Trophoblast cell (in vitro differentiated cells and primary cell): ENCODE measurements around the gene FYN.

ENCODE experiments used
- DNase-seq, 2 donors: peaks; one replicate each; pipeline ENCODE4 v3.0.0-alpha.2; 2016
- H2AFZ ChIP-seq: 2 replicates; pipeline ENCODE4 v1.6.1; 2013; ENCODE audit warnings: low read length, moderate library complexity, mild to moderate bottlenecking; ENCODE audit not compliant: insufficient read depth, poor library complexity
- H2AK5ac ChIP-seq: 2 replicates; pipeline ENCODE4 v1.6.1; 2013; ENCODE audit warnings: mild to moderate bottlenecking, low read length
- H2BK120ac ChIP-seq: 2 replicates; pipeline ENCODE4 v1.6.1; 2013; ENCODE audit warnings: low read length, mild to moderate bottlenecking, moderate library complexity; ENCODE audit not compliant: insufficient read depth, poor library complexity
- H2BK12ac ChIP-seq: 2 replicates; pipeline ENCODE4 v1.6.1; 2013; ENCODE audit warnings: mild to moderate bottlenecking, low read length, moderate library complexity
- H2BK5ac ChIP-seq: 2 replicates; pipeline ENCODE4 v1.6.1; 2013; ENCODE audit warnings: low read length, low read depth, moderate library complexity, mild to moderate bottlenecking; ENCODE audit not compliant: poor library complexity
- H3K14ac ChIP-seq: 2 replicates; pipeline ENCODE4 v1.6.1; 2013; ENCODE audit warnings: mild to moderate bottlenecking, low read length
- H3K18ac ChIP-seq: 2 replicates; pipeline ENCODE4 v1.6.1; 2013; ENCODE audit warnings: mild to moderate bottlenecking, low read length
- H3K23ac ChIP-seq: 2 replicates; pipeline ENCODE4 v1.6.1; 2013; ENCODE audit warnings: low read length
- H3K27ac ChIP-seq: 2 replicates; pipeline ENCODE4 v1.5.1; 2013; ENCODE audit warnings: low read depth, mild to moderate bottlenecking, inconsistent platforms, low read length, moderate library complexity
- H3K27me3 ChIP-seq: 2 replicates; pipeline ENCODE4 v1.6.1; 2013; ENCODE audit warnings: inconsistent platforms, mild to moderate bottlenecking, low read length, moderate library complexity; ENCODE audit not compliant: insufficient read depth
- H3K36me3 ChIP-seq, 2 experiments: 1 replicate in 1 of 2; 2 replicates in 1 of 2; pipeline ENCODE4 v1.6.1; 2013; ENCODE audit warnings: low read length in 2 of 2, mild to moderate bottlenecking in 2 of 2, moderate library complexity in 1 of 2; ENCODE audit not compliant: insufficient read depth in 2 of 2, control insufficient read depth in 1 of 2
- H3K4ac ChIP-seq: 2 replicates; pipeline ENCODE4 v1.6.1; 2013; ENCODE audit warnings: low read depth, mild to moderate bottlenecking, low read length, moderate library complexity
- H3K4me1 ChIP-seq, 2 experiments: 1 replicate in 1 of 2; 2 replicates in 1 of 2; pipeline ENCODE4 v1.6.1; 2013; ENCODE audit warnings: low read length in 2 of 2, mild to moderate bottlenecking in 2 of 2, moderate library complexity in 1 of 2; ENCODE audit not compliant: insufficient read depth in 2 of 2, control insufficient read depth in 1 of 2
- H3K4me2 ChIP-seq: 2 replicates; pipeline ENCODE4 v1.6.1; 2013; ENCODE audit warnings: inconsistent platforms, mild to moderate bottlenecking, low read length, moderate library complexity
- H3K4me3 ChIP-seq: 2 replicates; pipeline ENCODE4 v1.5.1; 2013; ENCODE audit warnings: mild to moderate bottlenecking, low read depth, low read length, inconsistent platforms
- H3K79me1 ChIP-seq: one replicate; pipeline ENCODE4 v1.6.1; 2013; ENCODE audit warnings: low read length
- H3K79me2 ChIP-seq: 2 replicates; pipeline ENCODE4 v1.6.1; 2013; ENCODE audit warnings: low read length, mild to moderate bottlenecking; ENCODE audit not compliant: control insufficient read depth, insufficient read depth, poor library complexity
- H3K9ac ChIP-seq: 2 replicates; pipeline ENCODE4 v1.6.1; 2013; ENCODE audit warnings: mild to moderate bottlenecking, low read length
- H3K9me3 ChIP-seq: 2 replicates; pipeline ENCODE4 v1.6.1; 2013; ENCODE audit warnings: low read depth, mild to moderate bottlenecking, control low read depth, inconsistent platforms, low read length; ENCODE audit not compliant: insufficient read depth
- H4K12ac ChIP-seq: 2 replicates; pipeline ENCODE4 v1.6.1; 2013; ENCODE audit warnings: low read depth, mild to moderate bottlenecking, low read length, moderate library complexity
- H4K8ac ChIP-seq: 2 replicates; pipeline ENCODE4 v1.6.1; 2013; ENCODE audit warnings: low read depth, mild to moderate bottlenecking, low read length, moderate library complexity
- H4K91ac ChIP-seq: one replicate; pipeline ENCODE4 v1.6.1; 2013; ENCODE audit warnings: low read depth, mild to moderate bottlenecking, low read length, moderate library complexity
- WGBS: extraction: QIAGEN DNeasy Blood & Tissue Kit; methylation state at CpG from one replicate; pipeline ENCODE4 v1.1.7; 2013; ENCODE audit warnings: missing lambda C conversion rate; ENCODE audit not compliant: insufficient read length, insufficient coverage; ENCODE audit errors: extremely low coverage; 5-methylcytosine and 5-hydroxymethylcytosine counted together

FYN gene

GRCh38 chr6:111819458-111819857 lies 53.8 kb downstream of the FYN start:
- Histone ChIP-seq H3K4me2 (no peak overlapping the region), H3K79me2 (no peaks in the 10 kb centered on the region), H3K9ac (no peak overlapping the region), H4K12ac (no peak overlapping the region), H2AFZ (no peak overlapping the region), H3K27ac (no peak overlapping the region), H3K4me1 (peaks cover 0 to 2% of the 10 kb centered on the region in 2 experiments), H3K4ac (no peak overlapping the region), H4K8ac (no peak overlapping the region), H2BK5ac (no peak overlapping the region), H2AK5ac (no peak overlapping the region), H3K9me3 (no peaks in the 10 kb centered on the region), H3K79me1 (no peaks in the 10 kb centered on the region), H3K18ac (no peak overlapping the region), H3K4me3 (no peak overlapping the region), H3K14ac (no peak overlapping the region), H2BK120ac (no peak overlapping the region), H2BK12ac (no peak overlapping the region), H3K27me3 (no peaks in the 10 kb centered on the region), H3K36me3 (no peaks in the 10 kb centered on the region), H3K23ac (no peak overlapping the region), H4K91ac (no peak overlapping the region)
- no peak for DNase-seq
- WGBS: no CpG with 5 or more reads among the region's 3 CpGs

- no peak overlapping the region for H2BK12ac ChIP-seq
- no peak overlapping the region for H3K18ac ChIP-seq
- no peak overlapping the region for H3K4ac ChIP-seq
- no peak overlapping the region for H3K27ac ChIP-seq
- H3K36me3 ChIP-seq: peaks cover 0 to 1% of the 10 kb centered on the region in 2 experiments
- no peak overlapping the region for H3K14ac ChIP-seq
- no peaks in the 10 kb centered on the region for H3K79me1 ChIP-seq
- H3K9ac ChIP-seq: no peak overlapping the region
- H4K91ac ChIP-seq: no peak overlapping the region
- H4K8ac ChIP-seq: no peak overlapping the region
- no peaks in the 10 kb centered on the region for H3K27me3 ChIP-seq
- no peak overlapping the region for H2BK120ac ChIP-seq
- H3K79me2 ChIP-seq: no peaks in the 10 kb centered on the region
- H3K23ac ChIP-seq: no peak overlapping the region
- no peak overlapping the region for H4K12ac ChIP-seq
- H3K4me3 ChIP-seq: no peak overlapping the region
- WGBS: no CpG with 5 or more reads among the region's 5 CpGs
- H3K4me1 ChIP-seq: no peaks in the 10 kb centered on the region
- peaks cover 2% of the 10 kb centered on the region for H3K9me3 ChIP-seq
- DNase-seq: no peak
- no peak overlapping the region for H2AK5ac ChIP-seq
- no peak overlapping the region for H2AFZ ChIP-seq
- H3K4me2 ChIP-seq: no peak overlapping the region
- no peak overlapping the region for H2BK5ac ChIP-seq
Measured at GRCh38 chr6:111818539-111819226, 54.6 kb downstream of the FYN start.

GRCh38 chr6:111817451-111818120 lies 55.7 kb downstream of the FYN start:
- Histone ChIP-seq H3K14ac (no peak overlapping the region), H3K79me2 (no peaks in the 10 kb centered on the region), H4K91ac (no peak overlapping the region), H3K79me1 (no peaks in the 10 kb centered on the region), H3K27me3 (no peaks in the 10 kb centered on the region), H3K23ac (no peak overlapping the region), H2BK12ac (no peak overlapping the region), H3K36me3 (peaks cover 0 to 2% of the 10 kb centered on the region in 2 experiments), H3K4ac (no peak overlapping the region), H2AFZ (no peak overlapping the region), H4K12ac (no peak overlapping the region), H3K4me2 (no peak overlapping the region), H2BK5ac (no peak overlapping the region), H4K8ac (no peak overlapping the region), H3K4me1 (no peaks in the 10 kb centered on the region), H2AK5ac (no peak overlapping the region), H3K9ac (no peak overlapping the region), H3K18ac (no peak overlapping the region), H3K4me3 (no peak overlapping the region), H3K9me3 (peaks cover 2% of the 10 kb centered on the region), H2BK120ac (no peak overlapping the region), H3K27ac (no peak overlapping the region)
- no CpG with 5 or more reads among the region's 6 CpGs for WGBS
- DNase-seq: no peak

- Histone ChIP-seq H3K9ac (no peak overlapping the region), H4K12ac (no peak overlapping the region), H3K4me2 (no peak overlapping the region), H3K9me3 (peaks cover 2% of the 10 kb centered on the region), H4K91ac (no peak overlapping the region), H3K36me3 (peaks cover 0 to 2% of the 10 kb centered on the region in 2 experiments), H3K27ac (no peak overlapping the region), H2BK12ac (no peak overlapping the region), H3K79me1 (no peaks in the 10 kb centered on the region), H3K23ac (no peak overlapping the region), H2BK5ac (no peak overlapping the region), H3K18ac (no peak overlapping the region), H4K8ac (no peak overlapping the region), H3K4me1 (peaks cover 0 to 3% of the 10 kb centered on the region in 2 experiments), H3K4me3 (no peak overlapping the region), H2BK120ac (no peak overlapping the region), H3K14ac (no peak overlapping the region), H3K79me2 (no peaks in the 10 kb centered on the region), H3K4ac (no peak overlapping the region), H3K27me3 (no peaks in the 10 kb centered on the region), H2AFZ (no peak overlapping the region), H2AK5ac (no peak overlapping the region)
- peak in 1 of 2 donors; percentile 31 for DNase-seq
- no CpG with 5 or more reads among the region's 8 CpGs for WGBS
Measured at GRCh38 chr6:111813677-111814310, 59.5 kb downstream of the FYN start.
